Measurements from ENCODE around the gene PLCB4.

DNA sequence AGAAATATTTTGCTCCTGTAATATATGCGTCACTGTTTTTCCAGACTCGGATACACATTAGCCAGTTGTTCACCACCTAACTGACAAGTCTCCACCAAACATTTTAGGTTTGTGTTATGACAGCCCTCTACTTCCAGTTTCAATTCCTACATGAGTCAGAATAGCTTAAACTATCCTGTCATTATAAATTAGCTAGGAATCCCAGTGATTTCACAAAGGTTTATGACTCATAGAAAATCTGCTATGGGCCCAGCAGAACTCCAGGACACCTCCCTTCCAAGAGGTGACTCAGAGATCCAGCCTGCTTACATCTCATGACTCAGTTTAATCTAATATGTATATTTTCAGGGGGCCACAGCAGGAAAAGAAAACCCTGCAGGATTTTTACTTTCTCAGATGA lies 17.4 kb upstream of the PLCB4 start:
- TF ChIP-seq, protein P1, sequence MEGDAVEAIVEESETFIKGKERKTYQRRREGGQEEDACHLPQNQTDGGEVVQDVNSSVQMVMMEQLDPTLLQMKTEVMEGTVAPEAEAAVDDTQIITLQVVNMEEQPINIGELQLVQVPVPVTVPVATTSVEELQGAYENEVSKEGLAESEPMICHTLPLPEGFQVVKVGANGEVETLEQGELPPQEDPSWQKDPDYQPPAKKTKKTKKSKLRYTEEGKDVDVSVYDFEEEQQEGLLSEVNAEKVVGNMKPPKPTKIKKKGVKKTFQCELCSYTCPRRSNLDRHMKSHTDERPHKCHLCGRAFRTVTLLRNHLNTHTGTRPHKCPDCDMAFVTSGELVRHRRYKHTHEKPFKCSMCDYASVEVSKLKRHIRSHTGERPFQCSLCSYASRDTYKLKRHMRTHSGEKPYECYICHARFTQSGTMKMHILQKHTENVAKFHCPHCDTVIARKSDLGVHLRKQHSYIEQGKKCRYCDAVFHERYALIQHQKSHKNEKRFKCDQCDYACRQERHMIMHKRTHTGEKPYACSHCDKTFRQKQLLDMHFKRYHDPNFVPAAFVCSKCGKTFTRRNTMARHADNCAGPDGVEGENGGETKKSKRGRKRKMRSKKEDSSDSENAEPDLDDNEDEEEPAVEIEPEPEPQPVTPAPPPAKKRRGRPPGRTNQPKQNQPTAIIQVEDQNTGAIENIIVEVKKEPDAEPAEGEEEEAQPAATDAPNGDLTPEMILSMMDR (conservative IDR thresholded peaks at IDR 0.05 in 1 of 2, IDR thresholded peaks at IDR 0.05 in 1 of 2; ENCODE audit: low read depth in 1 of 2, low read length in 2 of 2) = no peak
- no peak for TF ChIP-seq EZH2 (IDR thresholded peaks at IDR 0.05; ENCODE audit: low read length, missing control alignments)

Measured in fibroblast of lung (primary cell).